ENCODE results near the gene ZSWIM5. TPM values are rescaled to one million over a fixed set of nuclear protein-coding genes. Genes with fewer than 3 reads are reported as not detected.
"Not testable (repeated sequence)": the region's sequence is repeated elsewhere in the genome, so short reads cannot be mapped to it uniquely, and the experiment has no call there.

Gene ZSWIM5
- polyA plus RNA-seq, 4 donors: 3.8 to 8.1 (median 4.3) TPM

GRCh38 chr1:45084562-45084961 is 121.8 kb downstream of the ZSWIM5 start:
- no peak for FAIRE-seq
- Histone ChIP-seq H3K36me3 (ENCODE audit: control insufficient read depth in 3 of 3, insufficient read depth in 2 of 3, low read depth in 1 of 3, low read length in 3 of 3) (peaks cover 0 to 10% (median 0%) of the 10 kb centered on the region in 3 donors), H3K9me3 (ENCODE audit: control insufficient read depth in 2 of 2, insufficient read depth in 1 of 2, low read depth in 1 of 2, low read length in 1 of 2) (peaks cover 0 to 7% of the 10 kb centered on the region in 2 donors), H3K4me1 (ENCODE audit: control insufficient read depth in 3 of 3, insufficient read depth in 2 of 3, low read depth in 1 of 3, low read length in 2 of 3) (no peaks in the 10 kb centered on the region), H3K4me3 (ENCODE audit: low read depth in 1 of 3, low read length in 3 of 3) (no peak overlapping the region), H3K27me3 (ENCODE audit: control insufficient read depth in 3 of 3, insufficient read depth in 3 of 3, low read length in 3 of 3) (no peaks in the 10 kb centered on the region), H3K27ac (ENCODE audit: low read depth in 1 of 3, low read length in 2 of 3) (no peak overlapping the region)
- no peak for DNase-seq
- 91 to 100% (median 100%) methylated on average over 1 of the region's 1 CpG for WGBS, 3 donors

DNA sequence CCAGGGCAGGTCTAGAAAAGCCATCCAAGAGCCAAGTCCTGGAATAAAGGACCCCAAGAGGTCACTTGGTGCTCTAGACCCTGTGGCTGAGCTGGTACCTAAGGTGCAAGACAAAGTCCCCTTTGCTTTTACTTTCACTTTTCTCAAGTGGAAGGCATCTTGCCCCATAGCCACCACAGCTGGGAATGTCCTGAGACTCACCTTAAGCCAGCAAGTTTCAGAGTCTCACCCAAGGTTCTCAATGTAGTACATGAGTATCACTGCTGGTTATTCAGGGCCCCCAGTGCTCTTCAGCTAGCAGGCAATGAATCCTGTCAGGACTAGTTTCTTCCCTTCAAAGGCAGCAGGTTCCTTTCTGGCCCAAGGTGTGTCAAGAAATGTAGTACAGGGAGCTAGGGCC is 126.9 kb downstream of the ZSWIM5 start:
- peak in 1 of 2 donors; percentile 29 for DNase-seq
- H3K9me3 ChIP-seq (ENCODE audit: control insufficient read depth in 2 of 2, insufficient read depth in 1 of 2, low read depth in 1 of 2, low read length in 1 of 2): peaks cover 0 to 27% of the 10 kb centered on the region in 2 donors

GRCh38 chr1:45076959-45077358 is 129.4 kb downstream of the ZSWIM5 start:
- 94 to 97% (median 95%) methylated on average over 5 of the region's 5 CpGs for WGBS, 3 donors
- H3K4me1 ChIP-seq (ENCODE audit: control insufficient read depth in 3 of 3, insufficient read depth in 2 of 3, low read depth in 1 of 3, low read length in 2 of 3); H3K36me3 ChIP-seq (ENCODE audit: control insufficient read depth in 3 of 3, insufficient read depth in 2 of 3, low read depth in 1 of 3, low read length in 3 of 3); H3K27ac ChIP-seq (ENCODE audit: low read depth in 1 of 3, low read length in 2 of 3); H3K27me3 ChIP-seq (ENCODE audit: control insufficient read depth in 3 of 3, insufficient read depth in 3 of 3, low read length in 3 of 3); DNase-seq; H3K4me3 ChIP-seq (ENCODE audit: low read depth in 1 of 3, low read length in 3 of 3); FAIRE-seq: not testable (repeated sequence)
- H3K9me3 ChIP-seq (ENCODE audit: control insufficient read depth in 2 of 2, insufficient read depth in 1 of 2, low read depth in 1 of 2, low read length in 1 of 2): peaks cover 0 to 27% of the 10 kb centered on the region in 2 donors

More for the DNA sequence above, 126.9 kb downstream of the ZSWIM5 start:
- Histone ChIP-seq H3K4me3 (ENCODE audit: low read depth in 1 of 3, low read length in 3 of 3) (no peak overlapping the region), H3K4me1 (ENCODE audit: control insufficient read depth in 3 of 3, insufficient read depth in 2 of 3, low read depth in 1 of 3, low read length in 2 of 3) (no peaks in the 10 kb centered on the region), H3K36me3 (ENCODE audit: control insufficient read depth in 3 of 3, insufficient read depth in 2 of 3, low read depth in 1 of 3, low read length in 3 of 3) (peaks cover 0 to 10% (median 2%) of the 10 kb centered on the region in 3 donors), H3K27ac (ENCODE audit: low read depth in 1 of 3, low read length in 2 of 3) (no peak overlapping the region), H3K27me3 (ENCODE audit: control insufficient read depth in 3 of 3, insufficient read depth in 3 of 3, low read length in 3 of 3) (no peaks in the 10 kb centered on the region)
- FAIRE-seq: no peak

- H3K27ac ChIP-seq (ENCODE audit: low read depth in 1 of 3, low read length in 2 of 3): no peak overlapping the region
- no peak for FAIRE-seq
- WGBS, 3 donors: 73 to 84% (median 74%) methylated on average over 2 of the region's 2 CpGs
- no peak overlapping the region for H3K4me3 ChIP-seq (ENCODE audit: low read depth in 1 of 3, low read length in 3 of 3)
- peaks cover 0 to 6% of the 10 kb centered on the region in 2 donors for H3K9me3 ChIP-seq (ENCODE audit: control insufficient read depth in 2 of 2, insufficient read depth in 1 of 2, low read depth in 1 of 2, low read length in 1 of 2)
- no peak for DNase-seq
- H3K4me1 ChIP-seq (ENCODE audit: control insufficient read depth in 3 of 3, insufficient read depth in 2 of 3, low read depth in 1 of 3, low read length in 2 of 3): no peaks in the 10 kb centered on the region
- H3K27me3 ChIP-seq (ENCODE audit: control insufficient read depth in 3 of 3, insufficient read depth in 3 of 3, low read length in 3 of 3): no peaks in the 10 kb centered on the region
- no peaks in the 10 kb centered on the region for H3K36me3 ChIP-seq (ENCODE audit: control insufficient read depth in 3 of 3, insufficient read depth in 2 of 3, low read depth in 1 of 3, low read length in 3 of 3)
Observed at GRCh38 chr1:45071567-45071966, 134.8 kb downstream of the ZSWIM5 start.

DNA sequence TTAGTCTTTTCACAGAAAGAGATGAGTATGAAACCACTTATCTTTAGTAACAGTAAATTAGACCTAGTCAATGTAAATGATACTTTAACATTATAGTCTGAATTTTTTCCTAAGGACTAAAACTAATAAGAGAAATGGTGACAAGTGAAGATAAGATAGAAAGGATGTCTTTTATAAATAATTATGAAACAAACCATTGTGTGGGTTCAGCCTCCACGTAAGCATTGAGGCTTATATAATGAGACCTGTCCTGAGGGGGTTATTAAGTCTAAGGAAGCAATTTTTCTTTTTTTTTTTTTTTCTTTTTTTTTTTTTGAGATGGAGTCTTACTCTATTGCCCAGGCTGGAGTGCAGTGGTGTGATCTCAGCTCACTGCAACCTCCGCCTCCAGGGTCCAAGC is 138.6 kb downstream of the ZSWIM5 start:
- no peaks in the 10 kb centered on the region for H3K27me3 ChIP-seq (ENCODE audit: control insufficient read depth in 3 of 3, insufficient read depth in 3 of 3, low read length in 3 of 3)
- H3K9me3 ChIP-seq (ENCODE audit: control insufficient read depth in 2 of 2, insufficient read depth in 1 of 2, low read depth in 1 of 2, low read length in 1 of 2): peaks cover 0 to 3% of the 10 kb centered on the region in 2 donors
- H3K27ac ChIP-seq (ENCODE audit: low read depth in 1 of 3, low read length in 2 of 3): no peak overlapping the region
- DNase-seq: no peak
- no peak overlapping the region for H3K4me3 ChIP-seq (ENCODE audit: low read depth in 1 of 3, low read length in 3 of 3)
- 88 to 100% (median 90%) methylated on average over 2 of the region's 2 CpGs for WGBS, 3 donors
- FAIRE-seq: no peak
- no peaks in the 10 kb centered on the region for H3K4me1 ChIP-seq (ENCODE audit: control insufficient read depth in 3 of 3, insufficient read depth in 2 of 3, low read depth in 1 of 3, low read length in 2 of 3)
- no peaks in the 10 kb centered on the region for H3K36me3 ChIP-seq (ENCODE audit: control insufficient read depth in 3 of 3, insufficient read depth in 2 of 3, low read depth in 1 of 3, low read length in 3 of 3)

DNA sequence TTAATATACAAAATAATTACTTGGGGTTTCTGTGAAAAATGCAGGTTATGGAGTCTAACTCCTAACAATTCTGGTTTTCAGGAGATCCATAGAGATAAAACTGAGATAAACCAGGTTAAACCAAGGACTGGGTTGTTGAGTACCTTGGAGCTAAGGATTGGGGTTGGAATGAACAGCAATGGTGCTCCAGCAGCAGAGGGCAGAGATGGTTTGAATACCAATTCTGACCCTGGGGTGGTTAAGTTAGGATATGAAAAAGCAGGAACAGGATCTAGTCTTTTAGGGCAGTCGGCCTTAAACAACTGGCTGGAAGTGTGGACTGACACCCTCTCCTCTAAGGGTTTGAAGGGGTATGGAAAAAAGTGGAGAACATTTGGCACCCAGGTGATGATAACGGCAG is 141.3 kb downstream of the ZSWIM5 start:
- FAIRE-seq: no peak
- no peak overlapping the region for H3K4me3 ChIP-seq (ENCODE audit: low read depth in 1 of 3, low read length in 3 of 3)
- WGBS, 3 donors: 83 to 93% (median 92%) methylated on average over 2 of the region's 2 CpGs
- H3K27me3 ChIP-seq (ENCODE audit: control insufficient read depth in 3 of 3, insufficient read depth in 3 of 3, low read length in 3 of 3): no peaks in the 10 kb centered on the region
- no peaks in the 10 kb centered on the region for H3K9me3 ChIP-seq (ENCODE audit: control insufficient read depth in 2 of 2, insufficient read depth in 1 of 2, low read depth in 1 of 2, low read length in 1 of 2)
- H3K4me1 ChIP-seq (ENCODE audit: control insufficient read depth in 3 of 3, insufficient read depth in 2 of 3, low read depth in 1 of 3, low read length in 2 of 3): no peaks in the 10 kb centered on the region
- H3K27ac ChIP-seq (ENCODE audit: low read depth in 1 of 3, low read length in 2 of 3): no peak overlapping the region
- H3K36me3 ChIP-seq (ENCODE audit: control insufficient read depth in 3 of 3, insufficient read depth in 2 of 3, low read depth in 1 of 3, low read length in 3 of 3): no peaks in the 10 kb centered on the region
- DNase-seq: no peak

- not testable (repeated sequence) for H3K9me3 ChIP-seq (ENCODE audit: control insufficient read depth in 2 of 2, insufficient read depth in 1 of 2, low read depth in 1 of 2, low read length in 1 of 2); H3K36me3 ChIP-seq (ENCODE audit: control insufficient read depth in 3 of 3, insufficient read depth in 2 of 3, low read depth in 1 of 3, low read length in 3 of 3); DNase-seq; H3K4me3 ChIP-seq (ENCODE audit: low read depth in 1 of 3, low read length in 3 of 3); H3K27me3 ChIP-seq (ENCODE audit: control insufficient read depth in 3 of 3, insufficient read depth in 3 of 3, low read length in 3 of 3); FAIRE-seq; H3K27ac ChIP-seq (ENCODE audit: low read depth in 1 of 3, low read length in 2 of 3); H3K4me1 ChIP-seq (ENCODE audit: control insufficient read depth in 3 of 3, insufficient read depth in 2 of 3, low read depth in 1 of 3, low read length in 2 of 3)
- WGBS, 3 donors: 95 to 96% (median 95%) methylated on average over 4 of the region's 4 CpGs
Observed at GRCh38 chr1:45062463-45062862, 143.9 kb downstream of the ZSWIM5 start.

- WGBS, 3 donors: 80 to 83% (median 81%) methylated on average over 2 of the region's 2 CpGs
- Histone ChIP-seq H3K27ac (ENCODE audit: low read depth in 1 of 3, low read length in 2 of 3) (no peak overlapping the region), H3K4me3 (ENCODE audit: low read depth in 1 of 3, low read length in 3 of 3) (no peak overlapping the region), H3K4me1 (ENCODE audit: control insufficient read depth in 3 of 3, insufficient read depth in 2 of 3, low read depth in 1 of 3, low read length in 2 of 3) (no peaks in the 10 kb centered on the region), H3K9me3 (ENCODE audit: control insufficient read depth in 2 of 2, insufficient read depth in 1 of 2, low read depth in 1 of 2, low read length in 1 of 2) (no peaks in the 10 kb centered on the region), H3K27me3 (ENCODE audit: control insufficient read depth in 3 of 3, insufficient read depth in 3 of 3, low read length in 3 of 3) (peaks cover 0 to 2% (median 0%) of the 10 kb centered on the region in 3 donors), H3K36me3 (ENCODE audit: control insufficient read depth in 3 of 3, insufficient read depth in 2 of 3, low read depth in 1 of 3, low read length in 3 of 3) (peaks cover 2 to 7% (median 3%) of the 10 kb centered on the region in 3 donors)
- DNase-seq (no peak), FAIRE-seq (no peak)
Observed at GRCh38 chr1:45059829-45060228, 146.6 kb downstream of the ZSWIM5 start.

GRCh38 chr1:45057542-45057941 is 148.9 kb downstream of the ZSWIM5 start:
- Histone ChIP-seq H3K9me3 (ENCODE audit: control insufficient read depth in 2 of 2, insufficient read depth in 1 of 2, low read depth in 1 of 2, low read length in 1 of 2) (no peaks in the 10 kb centered on the region), H3K4me1 (ENCODE audit: control insufficient read depth in 3 of 3, insufficient read depth in 2 of 3, low read depth in 1 of 3, low read length in 2 of 3) (no peaks in the 10 kb centered on the region), H3K4me3 (ENCODE audit: low read depth in 1 of 3, low read length in 3 of 3) (no peak overlapping the region), H3K27me3 (ENCODE audit: control insufficient read depth in 3 of 3, insufficient read depth in 3 of 3, low read length in 3 of 3) (peaks cover 0 to 2% (median 0%) of the 10 kb centered on the region in 3 donors), H3K36me3 (ENCODE audit: control insufficient read depth in 3 of 3, insufficient read depth in 2 of 3, low read depth in 1 of 3, low read length in 3 of 3) (peaks cover 2 to 7% (median 3%) of the 10 kb centered on the region in 3 donors), H3K27ac (ENCODE audit: low read depth in 1 of 3, low read length in 2 of 3) (no peak overlapping the region)
- FAIRE-seq: no peak
- no peak for DNase-seq
- WGBS, 3 donors: 65 to 82% (median 78%) methylated on average over 1 of the region's 1 CpG
